Measurements from ENCODE around the gene GRIN2A.

Gene GRIN2A

GRCh38 chr16:10162981-10163380 lies 19.2 kb downstream of the GRIN2A start:
- TF ChIP-seq CTCF (conservative IDR thresholded peaks at IDR 0.05; ENCODE audit: low read depth, low read length), result no peak
- H4K20me1 ChIP-seq (ENCODE audit: insufficient read depth), result no peaks in the 10 kb centered on the region
- no peak overlapping the region for H3K27ac ChIP-seq

GRCh38 chr16:10156099-10156498 lies 26.1 kb downstream of the GRIN2A start:
- Histone ChIP-seq H3K4me3 (IDR thresholded peaks at IDR 0.05; ENCODE audit: insufficient read depth, low read depth, low read length) (no peak overlapping the region), H3K4me2 (no peak overlapping the region), H3K9ac (no peak overlapping the region), H3K79me2 (ENCODE audit: insufficient read depth, low read depth) (no peaks in the 10 kb centered on the region), H4K20me1 (ENCODE audit: insufficient read depth) (no peaks in the 10 kb centered on the region), H3K27me3 (ENCODE audit: insufficient read depth, low read depth) (no peaks in the 10 kb centered on the region), H2AFZ (ENCODE audit: low read depth) (no peak overlapping the region), H3K36me3 (ENCODE audit: insufficient read depth) (no peaks in the 10 kb centered on the region), H3K4me1 (ENCODE audit: low read depth, poor library complexity, severe bottlenecking) (no peaks in the 10 kb centered on the region), H3K27ac (no peak overlapping the region)
- TF ChIP-seq CTCF (conservative IDR thresholded peaks at IDR 0.05; ENCODE audit: low read depth, low read length), result no peak

More at GRCh38 chr16:10162981-10163380, 19.2 kb downstream of the GRIN2A start:
- H3K4me1 ChIP-seq (ENCODE audit: low read depth, poor library complexity, severe bottlenecking), result no peaks in the 10 kb centered on the region
- H2AFZ ChIP-seq (ENCODE audit: low read depth), result no peak overlapping the region
- no peak overlapping the region for H3K4me3 ChIP-seq (IDR thresholded peaks at IDR 0.05; ENCODE audit: insufficient read depth, low read depth, low read length)
- H3K27me3 ChIP-seq (ENCODE audit: insufficient read depth, low read depth), result no peaks in the 10 kb centered on the region
- H3K36me3 ChIP-seq (ENCODE audit: insufficient read depth), result no peaks in the 10 kb centered on the region
- no peak overlapping the region for H3K9ac ChIP-seq
- H3K79me2 ChIP-seq (ENCODE audit: insufficient read depth, low read depth), result no peaks in the 10 kb centered on the region
- H3K4me2 ChIP-seq, result no peak overlapping the region

GRCh38 chr16:10154389-10154788 lies 27.8 kb downstream of the GRIN2A start:
- no peak overlapping the region for H3K9ac ChIP-seq
- H3K27ac ChIP-seq, result no peak overlapping the region
- no peaks in the 10 kb centered on the region for H3K27me3 ChIP-seq (ENCODE audit: insufficient read depth, low read depth)
- no peaks in the 10 kb centered on the region for H3K79me2 ChIP-seq (ENCODE audit: insufficient read depth, low read depth)
- TF ChIP-seq CTCF (conservative IDR thresholded peaks at IDR 0.05; ENCODE audit: low read depth, low read length), result no peak
- no peaks in the 10 kb centered on the region for H3K4me1 ChIP-seq (ENCODE audit: low read depth, poor library complexity, severe bottlenecking)
- H3K4me2 ChIP-seq, result no peak overlapping the region
- H4K20me1 ChIP-seq (ENCODE audit: insufficient read depth), result no peaks in the 10 kb centered on the region
- H3K4me3 ChIP-seq (IDR thresholded peaks at IDR 0.05; ENCODE audit: insufficient read depth, low read depth, low read length), result no peak overlapping the region
- H3K36me3 ChIP-seq (ENCODE audit: insufficient read depth), result no peaks in the 10 kb centered on the region
- no peak overlapping the region for H2AFZ ChIP-seq (ENCODE audit: low read depth)

GRCh38 chr16:10153985-10154384 lies 28.2 kb downstream of the GRIN2A start:
- Histone ChIP-seq H4K20me1 (ENCODE audit: insufficient read depth) (no peaks in the 10 kb centered on the region), H2AFZ (ENCODE audit: low read depth) (no peak overlapping the region), H3K27ac (no peak overlapping the region), H3K27me3 (ENCODE audit: insufficient read depth, low read depth) (no peaks in the 10 kb centered on the region), H3K79me2 (ENCODE audit: insufficient read depth, low read depth) (no peaks in the 10 kb centered on the region), H3K4me3 (IDR thresholded peaks at IDR 0.05; ENCODE audit: insufficient read depth, low read depth, low read length) (no peak overlapping the region), H3K9ac (no peak overlapping the region), H3K36me3 (ENCODE audit: insufficient read depth) (no peaks in the 10 kb centered on the region), H3K4me2 (no peak overlapping the region), H3K4me1 (ENCODE audit: low read depth, poor library complexity, severe bottlenecking) (no peaks in the 10 kb centered on the region)
- no peak for TF ChIP-seq CTCF (conservative IDR thresholded peaks at IDR 0.05; ENCODE audit: low read depth, low read length)

Data from KMS-11 (cell line).